CD14-positive monocyte (primary cell): ENCODE results near the gene CYP4F11. TPM values are rescaled to one million over a fixed set of nuclear protein-coding genes. Genes with fewer than 3 reads are reported as not detected.

Experiments used
- DNase-seq, 3 donors: peaks; one replicate each; pipeline ENCODE4 v3.0.0-alpha.2; 2011 to 2022
- H2AFZ ChIP-seq: 2 replicates; pipeline ENCODE4 v1.6.0; 2012; ENCODE audit warnings: mild to moderate bottlenecking, low read depth, low read length, inconsistent platforms; ENCODE audit not compliant: insufficient read depth, poor library complexity, severe bottlenecking
- H3K27ac ChIP-seq, 2 donors: 1 replicate in 1 of 2; 2 replicates in 1 of 2; pipeline ENCODE4 v1.5.1; 2012 to 2013; ENCODE audit warnings: low read length in 2 of 2, control low read depth in 1 of 2, inconsistent platforms in 1 of 2, low read depth in 1 of 2, mild to moderate bottlenecking in 1 of 2
- H3K27me3 ChIP-seq, 2 donors: one replicate each; pipeline versions ENCODE4 v1.6.0 to v1.6.1; 2011 to 2013; ENCODE audit warnings: low read length in 2 of 2; ENCODE audit not compliant: control insufficient read depth in 2 of 2, insufficient read depth in 2 of 2
- H3K36me3 ChIP-seq, 2 donors: replicated peaks in 1 of 2; 1 replicate in 1 of 2; 2 replicates in 1 of 2; pipeline versions ENCODE4 v1.5.1 to v1.6.1; 2012 to 2013; ENCODE audit warnings: low read length in 2 of 2, control low read depth in 1 of 2, inconsistent platforms in 1 of 2, mild to moderate bottlenecking in 1 of 2; ENCODE audit not compliant: insufficient read depth in 2 of 2, control insufficient read depth in 1 of 2
- H3K4me1 ChIP-seq, 2 donors: 1 replicate in 1 of 2; 2 replicates in 1 of 2; pipeline versions ENCODE4 v1.5.1 to v1.6.1; 2012 to 2013; ENCODE audit warnings: low read length in 2 of 2, control low read depth in 1 of 2, inconsistent platforms in 1 of 2, mild to moderate bottlenecking in 1 of 2, moderate library complexity in 1 of 2; ENCODE audit not compliant: insufficient read depth in 2 of 2, control insufficient read depth in 1 of 2
- H3K4me2 ChIP-seq: replicated peaks from 2 replicates; pipeline ENCODE3; 2012; ENCODE audit warnings: low read length, moderate library complexity, mild to moderate bottlenecking; ENCODE audit not compliant: poor library complexity, severe bottlenecking; ENCODE audit errors: extremely low read depth
- H3K4me3 ChIP-seq, 3 experiments: fragments of 200-600 bp in 1 of 3; sonication (generic) in 1 of 3; replicated peaks in 1 of 3; 1 replicate in 2 of 3; 2 replicates in 1 of 3; pipeline ENCODE4 v1.5.1; 2011 to 2013; ENCODE audit warnings: low read length in 3 of 3, mild to moderate bottlenecking in 3 of 3, control low read depth in 2 of 3, low read depth in 2 of 3, inconsistent platforms in 1 of 3, moderate library complexity in 1 of 3
- H3K79me2 ChIP-seq: 2 replicates; pipeline ENCODE4 v1.6.0; 2012; ENCODE audit warnings: mild to moderate bottlenecking, control low read depth, inconsistent platforms, low read length, moderate library complexity; ENCODE audit not compliant: insufficient read depth
- H3K9ac ChIP-seq: 2 replicates; pipeline ENCODE4 v1.6.0; 2017; ENCODE audit warnings: low read length, mild to moderate bottlenecking; ENCODE audit not compliant: insufficient read depth, poor library complexity, severe bottlenecking
- H3K9me3 ChIP-seq, 2 donors: replicated peaks in 1 of 2; 1 replicate in 1 of 2; 2 replicates in 1 of 2; pipeline versions ENCODE4 v1.5.1 to v1.6.1; 2012 to 2013; ENCODE audit warnings: low read length in 2 of 2, control low read depth in 1 of 2; ENCODE audit not compliant: control insufficient read depth in 1 of 2, insufficient read depth in 1 of 2
- H4K20me1 ChIP-seq: 2 replicates; pipeline ENCODE4 v1.6.0; 2012; ENCODE audit warnings: mild to moderate bottlenecking, low read length, control low read depth, moderate library complexity; ENCODE audit not compliant: insufficient read depth
- H3K27ac Mint-ChIP-seq, 7 donors: one replicate each; pipeline ENCODE4 v1.8.0; 2020; ENCODE audit warnings: mild to moderate bottlenecking in 7 of 7, mixed read lengths in 7 of 7, moderate library complexity in 6 of 7, inconsistent platforms in 2 of 7
- H3K27me3 Mint-ChIP-seq, 3 donors: one replicate each; pipeline ENCODE4 v1.8.0; 2021 to 2022; ENCODE audit warnings: low read depth in 3 of 3, mild to moderate bottlenecking in 3 of 3, mixed read lengths in 3 of 3, moderate library complexity in 3 of 3, inconsistent platforms in 1 of 3
- H3K36me3 Mint-ChIP-seq, 2 donors: one replicate each; pipeline ENCODE4 v1.8.0; 2020; ENCODE audit warnings: mixed read lengths in 2 of 2, inconsistent platforms in 1 of 2, mild to moderate bottlenecking in 1 of 2
- H3K4me1 Mint-ChIP-seq: one replicate; pipeline ENCODE4 v1.8.0; 2020; ENCODE audit warnings: mild to moderate bottlenecking, mixed read lengths
- H3K4me3 Mint-ChIP-seq, 2 donors: one replicate each; pipeline ENCODE4 v1.8.0; 2020; ENCODE audit warnings: mild to moderate bottlenecking in 2 of 2, mixed read lengths in 2 of 2, moderate library complexity in 1 of 2
- H3K9me3 Mint-ChIP-seq, 7 donors: one replicate each; pipeline ENCODE4 v1.8.0; 2020 to 2022; ENCODE audit warnings: mixed read lengths in 7 of 7, mild to moderate bottlenecking in 6 of 7, moderate library complexity in 6 of 7, inconsistent platforms in 2 of 7
- CTCF ChIP-seq: fragments of 200-600 bp; IDR thresholded peaks from one replicate; pipeline ENCODE4 v1.8.0; 2022; ENCODE audit warnings: antibody characterized with exemption, mild to moderate bottlenecking
- WGBS: methylation state at CpG from one replicate; pipeline ENCODE4 v1.1.5; 2013; ENCODE audit warnings: missing lambda C conversion rate; ENCODE audit not compliant: insufficient coverage; 5-methylcytosine and 5-hydroxymethylcytosine counted together
- intact Hi-C, 2 donors: fragments of 100-400 bp; cut with micrococcal nuclease; formaldehyde crosslinking; loops; one replicate each; pipeline versions ENCODE4 v1.15.0 to v1.15.1; 2023
- polyA plus RNA-seq, 3 donors: library from polyadenylated mRNA; depleted of rRNA in 1 of 3; unstranded in 2 of 3; stranded (reverse) in 1 of 3; fragments of 300-500 nt in 2 of 3; fragments of >200 nt in 1 of 3; fragmentation: Illumina TruSeq in 2 of 3; gene quantifications; 1 replicate in 2 of 3; 2 replicates in 1 of 3; pipeline ENCODE4 v1.2.3, GENCODE V29; 2012 to 2021
- small RNA-seq: library from RNA; depleted of rRNA; stranded (forward); fragments of <200 nt; gene quantifications from one replicate; pipeline ENCODE3, GENCODE V24; 2012; ENCODE audit warnings: low read depth; ENCODE audit not compliant: insufficient read length

Gene CYP4F11
- polyA plus RNA-seq, 3 donors: not detected

GRCh38 chr19:15862444-15862843, 71.9 kb downstream of the CYP4F11 start:
- no peak overlapping the region for H2AFZ ChIP-seq
- H3K36me3 ChIP-seq: no peaks in the 10 kb centered on the region
- no peak for TF ChIP-seq CTCF
- H3K9ac ChIP-seq: no peak overlapping the region
- no peaks in the 10 kb centered on the region for H3K4me1 ChIP-seq
- Mint-ChIP-seq H3K27ac (no peak overlapping the region), H3K36me3 (no peaks in the 10 kb centered on the region), H3K27me3 (peaks cover 1 to 11% (median 2%) of the 10 kb centered on the region in 3 donors), H3K9me3 (no peaks in the 10 kb centered on the region), H3K4me3 (no peak overlapping the region), H3K4me1 (peaks cover 21% of the 10 kb centered on the region)
- intact Hi-C loops: no loop called here
- H3K4me3 ChIP-seq: no peak overlapping the region
- DNase-seq: no peak
- 50% methylated on average over 4 of the region's 7 CpGs for WGBS
- H3K27ac ChIP-seq: no peak overlapping the region
- no peak overlapping the region for H3K4me2 ChIP-seq
- H4K20me1 ChIP-seq: no peaks in the 10 kb centered on the region
- no peaks in the 10 kb centered on the region for H3K9me3 ChIP-seq
- H3K79me2 ChIP-seq: no peaks in the 10 kb centered on the region
- no peaks in the 10 kb centered on the region for H3K27me3 ChIP-seq

Small RNA genes within 50 kb of the gene (small RNA-seq; reads per million reads assigned to genes)
- gene CYP4F36P: not detected

Other genes with a start within 250 kb of the CYP4F11 start
- gene OR10H2, start 206.5 kb downstream of the CYP4F11 start, polyA plus RNA-seq: not detected
- not detected for gene OR10H3, start 196.5 kb downstream of the CYP4F11 start, polyA plus RNA-seq
- gene OR10H5, start 146.9 kb downstream of the CYP4F11 start, polyA plus RNA-seq: not detected
- not detected for gene OR10H1, start 118.9 kb downstream of the CYP4F11 start, polyA plus RNA-seq
- gene CYP4F2, start 36.5 kb downstream of the CYP4F11 start, polyA plus RNA-seq: not detected
- gene OR10H4, start 14.5 kb upstream of the CYP4F11 start, polyA plus RNA-seq: not detected
- 100 to 1,000 TPM; 144 to 170 (median 146) TPM for gene TPM4, start 142.0 kb upstream of the CYP4F11 start, polyA plus RNA-seq
- 100 to 1,000 TPM; 109 to 124 (median 114) TPM for gene RAB8A, start 177.4 kb upstream of the CYP4F11 start, polyA plus RNA-seq
- 100 to 1,000 TPM in 1 of 3 donors, 10 to 100 TPM in 2; 13.8 to 106 (median 16.7) TPM for gene HSH2D, start 209.2 kb upstream of the CYP4F11 start, polyA plus RNA-seq
- not detected for gene CIB3, start 239.0 kb upstream of the CYP4F11 start, polyA plus RNA-seq